Stimulated activated CD8-positive, alpha-beta memory T cell treated with anti-CD3 and anti-CD28 coated beads, Interleukin-4, amount 100 ng/mL, for 24 hours (primary cell): ENCODE data around the gene CTNNA3.

Source experiments
- DNase-seq: peaks from one replicate; pipeline ENCODE4 v3.0.0-alpha.2; 2020; ENCODE audit warnings: low read depth

CTNNA3 gene

GRCh38 chr10:66534866-66535265, 1161.1 kb downstream of the CTNNA3 start:
- DNase-seq, result no peak

GRCh38 chr10:66521506-66521905, 1174.5 kb downstream of the CTNNA3 start:
- no peak for DNase-seq

GRCh38 chr10:66519616-66520015, 1176.4 kb downstream of the CTNNA3 start:
- no peak for DNase-seq

- no peak for DNase-seq
Observed at GRCh38 chr10:66514666-66515065, 1181.3 kb downstream of the CTNNA3 start.

- no peak for DNase-seq
Observed at GRCh38 chr10:66513504-66513903, 1182.5 kb downstream of the CTNNA3 start.

- DNase-seq, result no peak
Observed at GRCh38 chr10:66505003-66505657, 1190.9 kb downstream of the CTNNA3 start.

- no peak for DNase-seq
Observed at GRCh38 chr10:66501356-66501755, 1194.6 kb downstream of the CTNNA3 start.

- DNase-seq, result no peak
Observed at GRCh38 chr10:66483966-66484365, 1212.0 kb downstream of the CTNNA3 start.

GRCh38 chr10:66472156-66472555, 1223.8 kb downstream of the CTNNA3 start:
- DNase-seq, result no peak

GRCh38 chr10:66467042-66467441, 1229.0 kb downstream of the CTNNA3 start:
- no peak for DNase-seq

GRCh38 chr10:66466622-66467021, 1229.4 kb downstream of the CTNNA3 start:
- no peak for DNase-seq

GRCh38 chr10:66463611-66464010, 1232.4 kb downstream of the CTNNA3 start:
- no peak for DNase-seq

- DNase-seq, result no peak
Observed at GRCh38 chr10:66457629-66458028, 1238.4 kb downstream of the CTNNA3 start.

GRCh38 chr10:66455304-66455703, 1240.7 kb downstream of the CTNNA3 start:
- no peak for DNase-seq

GRCh38 chr10:66440568-66440967, 1255.4 kb downstream of the CTNNA3 start:
- DNase-seq, result no peak

GRCh38 chr10:66414943-66415342, 1281.1 kb downstream of the CTNNA3 start:
- no peak for DNase-seq

GRCh38 chr10:66405566-66405965, 1290.4 kb downstream of the CTNNA3 start:
- no peak for DNase-seq

- DNase-seq, result no peak
Observed at GRCh38 chr10:66398669-66399068, 1297.3 kb downstream of the CTNNA3 start.

GRCh38 chr10:66394342-66395063, 1301.5 kb downstream of the CTNNA3 start:
- DNase-seq, result no peak

GRCh38 chr10:66390926-66391325, 1305.1 kb downstream of the CTNNA3 start:
- DNase-seq, result no peak

- DNase-seq, result no peak
Observed at GRCh38 chr10:66381045-66381444, 1315.0 kb downstream of the CTNNA3 start.

- no peak for DNase-seq
Observed at GRCh38 chr10:66378117-66378876, 1317.7 kb downstream of the CTNNA3 start.

- no peak for DNase-seq
Observed at GRCh38 chr10:66368146-66368545, 1327.8 kb downstream of the CTNNA3 start.
